Cardiac muscle cell (in vitro differentiated cells and primary cell): ENCODE data around the gene PLEKHA6. TPM values are rescaled to one million over a fixed set of nuclear protein-coding genes. Genes with fewer than 3 reads are reported as not detected.

Experiments
- DNase-seq, 2 donors: peaks; one replicate each; pipeline versions ENCODE4 v3.0.0 to v3.0.0-alpha.2; 2010 to 2017; ENCODE audit warnings: low read depth in 1 of 2, low spot score in 1 of 2
- H3K27ac ChIP-seq: fragments of 200-600 bp; sonication (generic); 2 replicates; pipeline ENCODE4 v1.5.1; 2016
- H3K27me3 ChIP-seq: fragments of 200-600 bp; sonication (generic); 2 replicates; pipeline ENCODE4 v1.6.0; 2016; ENCODE audit warnings: control low read depth
- H3K36me3 ChIP-seq: fragments of 200-600 bp; sonication (generic); 2 replicates; pipeline ENCODE4 v1.5.1; 2016; ENCODE audit warnings: control low read depth
- H3K4me1 ChIP-seq: fragments of 200-600 bp; sonication (generic); 2 replicates; pipeline ENCODE4 v1.8.1; 2017; ENCODE audit warnings: low read depth, mild to moderate bottlenecking, mixed run types
- H3K4me3 ChIP-seq: fragments of 200-600 bp; sonication (generic); 2 replicates; pipeline ENCODE4 v1.5.1; 2016; ENCODE audit warnings: mild to moderate bottlenecking
- H3K9me3 ChIP-seq: fragments of 200-600 bp; sonication (generic); 2 replicates; pipeline ENCODE4 v1.5.1; 2017; ENCODE audit warnings: low read depth, mild to moderate bottlenecking, control low read depth
- polyA plus RNA-seq: library from polyadenylated mRNA; unstranded; fragments of >200 nt; fragmentation: Nextera tagmentation; extraction: Ambion mirVana; gene quantifications from 2 replicates; pipeline ENCODE4 v1.2.1, GENCODE V29; 2016
- total RNA-seq: library from RNA; depleted of rRNA; stranded (reverse); fragments of >200 nt; gene quantifications from 2 replicates; pipeline ENCODE4 v1.2.3, GENCODE V29; 2016
- TF ChIP-seq, protein P1 (sequence below): IDR thresholded peaks from 2 replicates; pipeline ENCODE4 v1.5.1; 2012; ENCODE audit warnings: low read depth, mild to moderate bottlenecking, low read length

The PLEKHA6 gene
- total and polyA plus RNA-seq, 2 experiments from 2014 or later, result 41.6 to 44.1 TPM

DNA sequence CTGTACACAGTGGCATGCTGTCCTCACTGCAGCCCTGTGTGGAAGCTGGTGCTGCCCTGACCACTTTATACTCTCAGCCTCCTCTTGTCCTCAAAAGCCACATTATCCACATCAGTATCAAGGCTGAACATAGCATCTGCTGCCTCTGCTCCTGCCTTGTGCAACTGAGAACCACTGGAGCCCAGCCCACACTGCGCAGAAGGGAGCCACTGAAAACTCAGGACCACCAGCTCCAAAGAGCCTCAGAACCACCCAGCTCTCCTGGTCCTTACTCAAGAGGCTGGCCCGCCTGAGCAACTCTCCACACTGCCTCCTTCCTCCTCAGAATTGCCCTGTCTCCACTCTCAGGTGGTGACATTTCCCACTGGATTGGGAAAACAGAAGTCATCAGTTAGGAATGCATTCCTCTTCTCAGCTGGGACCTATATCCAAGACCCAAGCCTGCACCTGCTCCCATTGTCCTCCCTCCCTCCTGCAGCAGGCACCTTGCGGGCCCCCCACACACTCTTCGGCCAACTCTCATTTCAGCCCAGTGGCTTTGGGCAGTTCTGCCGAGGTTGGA lies 156.4 kb downstream of the PLEKHA6 start:
- peaks cover 17% of the 10 kb centered on the region for H3K27me3 ChIP-seq
- H3K4me3 ChIP-seq, result no peak overlapping the region
- TF ChIP-seq, protein P1, sequence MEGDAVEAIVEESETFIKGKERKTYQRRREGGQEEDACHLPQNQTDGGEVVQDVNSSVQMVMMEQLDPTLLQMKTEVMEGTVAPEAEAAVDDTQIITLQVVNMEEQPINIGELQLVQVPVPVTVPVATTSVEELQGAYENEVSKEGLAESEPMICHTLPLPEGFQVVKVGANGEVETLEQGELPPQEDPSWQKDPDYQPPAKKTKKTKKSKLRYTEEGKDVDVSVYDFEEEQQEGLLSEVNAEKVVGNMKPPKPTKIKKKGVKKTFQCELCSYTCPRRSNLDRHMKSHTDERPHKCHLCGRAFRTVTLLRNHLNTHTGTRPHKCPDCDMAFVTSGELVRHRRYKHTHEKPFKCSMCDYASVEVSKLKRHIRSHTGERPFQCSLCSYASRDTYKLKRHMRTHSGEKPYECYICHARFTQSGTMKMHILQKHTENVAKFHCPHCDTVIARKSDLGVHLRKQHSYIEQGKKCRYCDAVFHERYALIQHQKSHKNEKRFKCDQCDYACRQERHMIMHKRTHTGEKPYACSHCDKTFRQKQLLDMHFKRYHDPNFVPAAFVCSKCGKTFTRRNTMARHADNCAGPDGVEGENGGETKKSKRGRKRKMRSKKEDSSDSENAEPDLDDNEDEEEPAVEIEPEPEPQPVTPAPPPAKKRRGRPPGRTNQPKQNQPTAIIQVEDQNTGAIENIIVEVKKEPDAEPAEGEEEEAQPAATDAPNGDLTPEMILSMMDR, result no peak
- peaks cover 25% of the 10 kb centered on the region for H3K4me1 ChIP-seq
- no peak overlapping the region for H3K27ac ChIP-seq
- DNase-seq, result no peak
- H3K36me3 ChIP-seq, result no peaks in the 10 kb centered on the region
- no peaks in the 10 kb centered on the region for H3K9me3 ChIP-seq

DNA sequence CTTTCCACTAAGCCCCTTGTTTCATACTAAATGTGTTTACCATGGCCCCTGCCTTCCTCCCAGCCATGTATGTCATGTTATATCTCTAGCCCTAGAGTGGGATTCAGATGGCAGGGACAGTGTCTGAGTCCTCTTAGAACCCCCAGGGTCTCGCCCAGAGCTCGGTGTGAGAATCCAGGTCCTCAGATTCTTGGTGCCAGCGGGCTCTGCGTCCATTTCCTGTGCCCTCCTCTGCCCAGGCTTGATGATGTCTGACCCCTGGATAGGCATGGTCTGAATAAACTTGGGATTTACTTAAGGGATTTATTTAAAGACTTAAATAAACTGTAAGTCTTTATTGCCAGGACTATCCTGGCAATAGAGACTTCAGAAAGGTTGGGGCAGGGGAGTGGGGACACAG lies 157.2 kb downstream of the PLEKHA6 start:
- TF ChIP-seq, protein P1, result no peak
- H3K9me3 ChIP-seq, result no peaks in the 10 kb centered on the region
- H3K36me3 ChIP-seq, result no peaks in the 10 kb centered on the region
- H3K4me3 ChIP-seq, result no peak overlapping the region
- DNase-seq, result no peak
- peaks cover 26% of the 10 kb centered on the region for H3K4me1 ChIP-seq
- H3K27me3 ChIP-seq, result peaks cover 17% of the 10 kb centered on the region
- no peak overlapping the region for H3K27ac ChIP-seq

DNA sequence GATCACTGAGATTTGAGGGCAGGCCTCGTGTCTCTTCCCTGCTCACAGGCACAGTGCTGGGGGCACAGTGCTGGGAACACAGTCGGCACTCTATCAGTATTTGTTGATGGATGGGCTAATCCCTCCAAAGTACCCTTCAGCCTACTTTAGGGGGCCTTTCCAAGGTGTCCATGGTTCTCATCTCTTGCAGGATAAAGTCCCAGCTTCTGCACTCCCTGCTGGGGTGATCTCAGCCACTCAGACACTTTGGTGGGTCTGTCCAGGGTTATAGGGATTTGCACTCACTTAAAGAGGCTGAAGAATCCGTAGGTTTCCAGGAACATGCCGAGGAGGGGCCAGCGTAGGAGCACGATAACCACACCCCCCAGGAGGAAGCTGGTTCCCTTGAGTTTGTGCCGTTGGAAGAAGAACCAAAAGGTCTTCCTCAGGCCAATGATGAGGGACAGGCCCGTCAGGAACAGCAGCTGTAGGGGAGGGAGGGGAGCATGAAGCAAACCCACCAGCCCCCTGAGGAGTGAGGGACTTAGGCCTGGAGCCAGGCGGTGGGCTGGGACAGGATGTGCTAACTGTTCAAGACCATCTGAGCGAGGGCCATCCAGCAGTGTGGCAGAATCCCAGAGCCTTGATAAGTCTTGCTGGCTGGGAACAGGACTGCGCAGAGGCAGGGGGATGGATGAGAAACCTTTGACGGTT lies 158.2 kb downstream of the PLEKHA6 start:
- Histone ChIP-seq H3K27me3 (peaks cover 19% of the 10 kb centered on the region), H3K9me3 (no peaks in the 10 kb centered on the region)

DNA sequence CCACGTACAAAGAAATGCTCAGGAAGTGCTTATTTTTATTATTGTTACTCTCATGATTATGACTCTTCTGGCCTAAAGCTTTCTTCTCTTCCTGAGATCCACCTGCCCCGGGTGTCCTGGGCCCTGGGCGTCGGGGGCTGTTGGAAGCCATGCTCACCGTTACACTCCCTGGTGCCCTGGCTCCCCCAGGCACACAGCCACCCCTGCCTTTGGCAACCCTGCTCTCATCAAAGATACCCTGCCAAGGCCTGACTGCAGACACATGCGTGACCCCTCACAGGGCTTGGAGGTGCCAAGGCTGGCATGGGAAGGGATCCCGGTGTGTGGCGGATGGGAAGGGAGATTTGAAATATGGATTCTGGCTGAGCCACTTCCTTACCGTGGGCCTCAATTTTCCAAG lies 160.2 kb downstream of the PLEKHA6 start:
- Histone ChIP-seq H3K4me3 (no peak overlapping the region), H3K27ac (no peak overlapping the region), H3K36me3 (no peaks in the 10 kb centered on the region), H3K9me3 (no peaks in the 10 kb centered on the region), H3K4me1 (peaks cover 26% of the 10 kb centered on the region), H3K27me3 (peaks cover 11% of the 10 kb centered on the region)
- TF ChIP-seq, protein P1, result no peak
- DNase-seq, result no peak

More for the DNA sequence above, 158.2 kb downstream of the PLEKHA6 start:
- DNase-seq, result no peak
- Histone ChIP-seq H3K4me3 (no peak overlapping the region), H3K4me1 (peaks cover 26% of the 10 kb centered on the region), H3K27ac (peak overlapping the region; percentile 5), H3K36me3 (no peaks in the 10 kb centered on the region)
- TF ChIP-seq, protein P1, result no peak

DNA sequence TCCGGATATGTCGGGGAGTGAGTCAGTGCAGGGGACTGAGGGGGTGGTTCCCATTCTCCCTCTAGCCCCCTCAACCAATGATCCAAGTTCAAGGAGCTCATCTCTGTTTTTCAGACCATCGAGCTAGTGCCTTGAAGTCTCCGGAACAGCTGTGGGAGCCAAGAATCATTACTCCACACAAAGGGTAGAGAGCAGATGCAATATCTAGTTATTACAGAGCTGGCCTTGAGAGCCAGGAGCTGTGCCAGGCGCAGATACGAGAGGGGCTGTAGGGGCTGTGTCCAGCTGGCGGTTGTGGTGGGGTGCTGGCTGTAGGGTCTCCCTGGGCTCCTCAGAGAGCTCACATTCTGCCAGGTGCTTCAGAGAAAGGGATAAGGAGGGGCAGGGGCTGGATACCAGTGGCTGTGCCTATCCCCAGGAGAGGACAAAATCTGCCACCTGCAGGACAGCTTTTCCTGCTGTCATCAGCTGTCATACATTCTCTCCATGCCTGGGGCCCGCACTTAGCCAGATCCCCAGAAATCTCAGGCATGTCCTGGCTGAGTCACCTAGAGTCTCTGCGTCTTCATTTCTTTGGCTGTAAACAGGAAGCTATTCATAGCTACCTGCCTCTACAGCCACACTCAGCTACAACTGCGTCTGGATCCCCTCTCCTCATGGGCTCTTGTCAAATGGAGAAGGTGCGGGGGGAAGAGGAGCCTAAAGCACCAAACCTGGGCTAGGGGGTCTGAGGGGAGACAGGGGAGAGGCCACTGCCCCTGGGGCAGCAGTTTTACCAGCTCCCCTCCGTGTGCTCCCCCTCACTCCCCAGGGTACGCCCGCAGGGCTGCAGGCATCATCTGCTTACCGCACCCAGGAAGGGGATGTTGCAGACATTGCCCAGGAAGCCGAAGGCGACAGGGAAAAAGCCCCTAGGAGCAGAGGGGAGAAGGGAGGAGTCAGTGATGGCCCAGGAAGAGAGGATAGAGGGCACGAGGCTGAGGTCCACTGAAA lies 161.1 kb downstream of the PLEKHA6 start:
- peak overlapping the region; percentile 65 for H3K27ac ChIP-seq
- TF ChIP-seq, protein P1, result no peak
- H3K9me3 ChIP-seq, result no peaks in the 10 kb centered on the region
- no peak overlapping the region for H3K4me3 ChIP-seq
- H3K36me3 ChIP-seq, result no peaks in the 10 kb centered on the region
- peaks cover 26% of the 10 kb centered on the region for H3K4me1 ChIP-seq
- peaks cover 7% of the 10 kb centered on the region for H3K27me3 ChIP-seq
- DNase-seq, result peak; percentile 52 to 54
